HG03439 (cell line): Measurements from ENCODE around the gene PRSS23.

Experiments
- ATAC-seq: cut with Tn5 transposase; IDR thresholded peaks from one replicate; pipeline ENCODE4 v1.9.1; 2021; ENCODE audit warnings: mild to moderate bottlenecking, moderate library complexity; ENCODE audit not compliant: unreplicated experiment

Gene PRSS23

DNA sequence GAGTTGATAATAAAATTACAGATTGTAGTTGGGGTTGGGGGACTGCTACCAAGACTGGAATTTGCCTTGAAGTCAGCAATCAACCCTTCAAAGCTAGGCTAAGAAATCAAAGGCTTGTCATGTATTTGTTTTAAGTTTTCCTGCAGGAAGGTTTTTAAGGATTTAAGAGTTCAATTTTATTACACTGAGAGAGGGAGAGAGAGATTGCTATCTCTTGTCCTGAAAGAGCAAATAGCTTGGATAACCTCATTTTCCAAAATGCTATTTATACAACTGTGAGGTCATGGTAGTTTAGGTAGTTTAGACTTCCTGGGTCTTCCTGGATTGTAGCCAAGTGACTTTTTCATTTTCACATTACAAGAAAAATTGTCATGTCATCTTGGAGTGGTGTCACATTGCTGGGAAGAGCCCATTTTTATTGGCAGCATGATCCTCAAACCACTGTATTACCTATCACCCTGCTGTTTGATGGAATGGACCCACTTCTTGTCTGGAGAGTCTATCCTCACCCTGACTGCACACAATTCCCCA is 10.1 kb upstream of the PRSS23 start:
- ATAC-seq = no peak

DNA sequence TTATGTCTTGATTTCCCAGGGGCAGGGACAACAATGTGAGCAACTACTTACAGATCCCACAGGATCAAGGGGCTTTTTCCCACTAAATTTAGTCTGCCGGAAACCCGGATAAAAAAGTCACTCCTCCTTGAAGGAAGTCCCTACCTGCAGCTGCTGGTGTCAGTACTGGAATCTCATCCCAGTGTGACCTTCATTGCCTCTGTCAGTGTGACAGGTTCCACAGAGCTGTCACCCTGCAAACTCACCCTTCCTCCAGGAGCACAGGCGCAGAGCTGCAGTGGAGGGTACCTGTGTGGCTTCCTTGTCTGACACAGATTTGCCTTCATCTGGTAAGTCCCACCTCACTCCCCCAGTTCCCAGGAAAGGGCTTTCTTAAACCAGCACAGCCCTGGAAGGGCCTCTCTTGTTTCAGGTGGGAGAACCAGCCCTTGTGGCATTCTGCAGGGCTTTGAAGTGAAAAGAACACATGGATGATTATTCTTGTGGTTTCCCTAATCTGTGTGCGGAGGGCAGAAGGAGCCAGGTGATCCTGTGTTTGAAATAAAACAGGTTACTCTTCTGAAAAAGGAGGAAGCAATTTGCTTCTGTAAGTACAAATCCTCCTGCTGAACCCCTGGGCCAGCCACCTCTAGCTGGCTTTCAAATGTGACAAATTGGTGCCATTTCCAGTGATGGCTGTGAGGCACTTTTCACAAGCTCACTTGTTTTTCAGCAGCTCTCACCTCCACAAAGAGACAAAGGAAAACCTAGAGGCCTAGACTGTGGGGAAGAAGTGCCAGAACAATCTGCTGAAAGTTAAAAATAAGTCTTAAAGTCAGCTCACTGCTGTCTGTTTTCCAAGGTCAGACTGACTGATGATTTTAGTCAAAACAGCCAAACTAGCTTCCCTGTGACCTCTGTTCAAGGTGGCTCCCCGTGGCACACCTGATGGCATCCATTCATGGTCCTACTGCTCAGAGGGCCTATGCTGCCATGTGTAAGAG is 9.2 kb upstream of the PRSS23 start:
- ATAC-seq = no peak

DNA sequence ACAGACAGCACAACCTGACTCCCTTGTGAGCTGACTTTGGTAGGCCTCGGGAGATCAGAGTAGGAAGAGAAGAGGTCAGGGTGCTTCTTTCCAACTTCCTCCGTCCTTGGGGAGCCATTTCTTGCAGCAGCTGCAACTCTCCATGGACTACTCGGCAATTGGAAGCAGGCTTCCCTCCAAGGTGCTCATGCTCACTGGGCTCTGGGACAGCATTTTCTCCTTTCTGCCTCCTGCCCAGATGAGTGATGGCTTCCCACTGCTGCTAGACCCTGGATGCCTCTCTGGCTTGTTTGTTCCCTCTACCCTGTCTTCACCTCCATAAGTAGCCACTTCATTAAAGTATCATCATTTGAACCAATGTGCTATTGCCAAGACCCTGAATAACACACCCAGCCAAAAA is 8.2 kb upstream of the PRSS23 start:
- no peak for ATAC-seq

DNA sequence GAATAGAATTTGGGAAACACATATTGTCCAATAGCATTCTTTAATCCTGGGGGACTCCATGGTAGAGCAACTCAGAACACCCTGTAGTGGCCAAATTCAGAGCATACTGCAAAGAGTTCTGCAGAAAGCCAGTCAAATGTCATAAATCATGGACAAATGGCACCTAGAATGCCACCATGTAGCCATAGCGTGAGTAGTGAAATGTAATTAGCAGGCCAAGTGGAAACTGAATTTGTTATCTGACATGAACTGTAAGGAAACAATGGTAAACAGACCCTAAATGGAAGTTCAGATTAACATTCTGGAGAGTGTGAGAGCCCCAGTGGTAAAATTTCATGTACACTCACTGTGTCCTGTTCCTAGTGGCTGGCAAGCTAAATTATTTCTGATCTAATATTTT is 7.0 kb upstream of the PRSS23 start:
- ATAC-seq = no peak

DNA sequence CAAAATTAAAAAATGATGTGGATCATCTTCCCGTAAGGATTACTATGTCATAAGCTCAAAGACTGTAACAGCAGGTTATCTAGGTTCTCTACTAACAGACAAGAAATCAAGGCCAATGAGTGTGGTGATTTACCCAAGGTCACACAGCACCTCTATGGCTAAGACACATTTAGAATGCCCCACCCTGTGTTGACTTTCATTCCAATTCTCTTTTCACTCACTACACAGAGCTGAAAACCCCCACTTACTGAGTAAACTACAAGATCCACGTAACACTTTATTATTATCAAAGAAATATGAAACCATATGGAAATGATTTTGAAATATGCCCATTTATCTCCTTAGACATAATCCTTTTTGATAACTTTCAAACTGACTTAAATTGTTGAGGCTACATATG is 4.8 kb upstream of the PRSS23 start:
- no peak for ATAC-seq

DNA sequence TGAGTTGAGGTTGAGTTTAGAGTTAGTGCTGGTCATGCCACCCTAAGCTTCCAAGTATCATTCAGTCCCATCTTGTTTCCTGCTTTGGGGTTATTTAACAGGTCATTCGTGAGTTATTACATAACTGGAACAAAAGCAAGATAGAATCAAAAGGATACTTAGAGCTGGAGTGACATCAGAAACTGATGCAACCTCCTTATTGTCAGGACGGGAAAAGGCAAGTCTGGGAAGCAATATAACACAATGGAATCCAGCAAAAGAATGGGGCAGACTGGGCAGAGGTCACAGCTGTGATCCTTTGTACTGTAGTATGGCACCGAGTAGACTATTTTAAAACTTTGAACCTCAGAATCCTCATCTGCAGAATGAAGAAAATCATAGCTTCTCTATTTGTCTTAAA is 4.4 kb upstream of the PRSS23 start:
- ATAC-seq = no peak

DNA sequence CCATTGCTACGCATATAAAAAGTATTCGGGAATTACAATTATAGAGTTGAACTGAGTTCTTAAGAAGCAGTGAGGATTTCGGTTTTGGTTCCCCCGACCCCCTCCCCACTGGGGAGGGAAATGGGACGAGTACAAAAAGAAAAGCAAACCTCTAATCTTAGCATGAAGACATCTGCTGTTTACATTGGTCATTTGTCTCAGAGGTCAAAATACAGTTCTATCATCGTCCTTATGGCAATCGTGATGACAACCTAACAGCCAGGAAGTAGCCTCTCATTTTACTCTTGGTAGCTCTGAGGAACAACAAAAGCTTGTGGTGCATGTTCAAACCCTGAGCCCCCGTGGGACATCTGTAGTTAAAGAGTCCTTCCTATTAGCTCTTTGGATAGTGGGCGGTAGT is 3.2 kb upstream of the PRSS23 start:
- ATAC-seq = no peak

DNA sequence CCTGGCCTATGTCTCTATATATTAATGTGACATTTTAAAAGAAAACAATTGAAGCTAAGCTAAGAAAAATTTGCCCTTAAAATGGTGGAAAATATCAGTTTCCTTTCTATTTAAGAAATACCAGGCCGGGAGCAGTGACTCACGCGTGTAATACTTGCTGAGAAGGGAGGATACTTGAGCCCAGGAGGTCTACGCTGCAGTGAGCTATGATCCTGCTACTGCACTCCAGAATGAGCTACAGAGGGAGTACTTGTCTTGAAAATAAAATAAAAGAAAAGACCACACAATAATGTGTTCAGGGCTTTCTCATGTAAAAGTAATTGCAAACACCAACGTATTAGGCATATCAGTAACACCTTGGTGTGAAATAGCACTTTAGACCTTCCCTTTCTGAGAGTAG is 1.4 kb upstream of the PRSS23 start:
- ATAC-seq = no peak

DNA sequence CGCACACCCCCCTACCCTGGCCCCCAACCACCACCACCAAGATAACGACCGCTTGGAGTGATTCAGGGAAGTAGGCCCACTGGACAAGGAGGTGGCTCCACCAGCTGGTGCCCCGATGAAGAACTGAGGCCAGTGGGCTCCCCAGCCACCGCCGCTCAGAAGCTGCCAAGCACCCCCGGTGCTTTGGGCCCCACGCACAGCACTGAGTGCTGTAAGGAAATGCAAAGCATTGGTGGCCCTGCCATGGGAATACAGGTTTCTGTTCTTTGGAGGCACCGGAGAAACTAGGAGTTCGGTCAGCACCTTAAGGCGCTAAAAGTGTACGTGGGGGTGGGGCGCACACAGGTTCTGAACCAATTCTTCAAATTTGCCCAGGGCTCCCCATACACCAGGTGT is 664 bp upstream of the PRSS23 start:
- no peak for ATAC-seq

DNA sequence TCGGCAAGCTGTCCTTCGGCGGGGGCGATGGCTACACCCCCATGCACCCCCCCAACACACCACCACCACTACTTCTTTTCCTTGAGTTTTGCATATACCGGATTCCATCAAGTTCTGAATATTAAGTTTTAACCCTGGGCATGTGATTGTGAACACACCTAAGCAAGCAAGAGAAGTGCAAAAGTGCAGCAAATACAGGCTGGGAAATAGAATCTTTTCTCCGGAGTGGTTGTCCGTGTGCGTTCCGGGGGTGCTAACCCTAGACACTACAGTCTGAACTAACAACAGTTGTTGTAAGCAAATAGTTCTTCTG is 574 bp downstream of the PRSS23 start:
- no peak for ATAC-seq

DNA sequence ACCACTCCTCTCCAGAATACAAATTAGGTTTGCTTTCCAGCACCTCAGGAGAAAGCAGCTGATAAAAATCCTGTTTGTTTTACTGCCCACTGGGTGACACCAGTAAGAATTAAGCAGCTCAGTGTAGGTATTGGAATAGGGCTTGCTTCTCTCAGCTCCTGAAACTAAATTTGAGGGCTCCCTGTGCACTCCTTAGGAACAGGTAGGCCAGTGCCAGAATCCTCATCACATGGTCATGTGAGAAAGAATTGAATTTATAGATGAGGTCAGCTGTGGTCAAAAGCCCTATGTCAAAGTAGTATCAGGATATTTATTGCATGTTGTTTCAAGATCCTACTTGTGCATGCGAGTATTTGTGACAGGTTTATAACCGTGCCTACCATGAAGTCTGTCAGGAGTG is 1.0 kb downstream of the PRSS23 start:
- ATAC-seq = no peak

DNA sequence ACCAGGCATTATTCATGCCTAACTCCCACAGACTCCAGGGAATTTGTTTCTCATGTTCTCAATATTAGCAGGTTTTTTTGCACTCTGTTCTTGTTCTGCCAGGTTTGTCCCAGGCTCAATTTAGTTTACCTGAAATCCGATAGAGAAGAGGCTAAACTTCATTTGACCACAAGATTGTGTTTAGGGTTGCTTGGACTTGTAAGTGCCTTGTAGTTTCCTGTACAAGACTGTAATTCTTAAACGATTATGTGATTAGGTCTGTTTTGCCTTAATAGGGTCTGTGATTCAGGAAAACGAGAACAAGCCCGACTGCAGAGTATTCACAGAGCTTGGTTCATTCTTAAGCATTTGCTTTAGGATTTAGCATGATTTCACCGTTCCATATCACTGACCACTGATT is 1.8 kb downstream of the PRSS23 start:
- ATAC-seq = no peak

DNA sequence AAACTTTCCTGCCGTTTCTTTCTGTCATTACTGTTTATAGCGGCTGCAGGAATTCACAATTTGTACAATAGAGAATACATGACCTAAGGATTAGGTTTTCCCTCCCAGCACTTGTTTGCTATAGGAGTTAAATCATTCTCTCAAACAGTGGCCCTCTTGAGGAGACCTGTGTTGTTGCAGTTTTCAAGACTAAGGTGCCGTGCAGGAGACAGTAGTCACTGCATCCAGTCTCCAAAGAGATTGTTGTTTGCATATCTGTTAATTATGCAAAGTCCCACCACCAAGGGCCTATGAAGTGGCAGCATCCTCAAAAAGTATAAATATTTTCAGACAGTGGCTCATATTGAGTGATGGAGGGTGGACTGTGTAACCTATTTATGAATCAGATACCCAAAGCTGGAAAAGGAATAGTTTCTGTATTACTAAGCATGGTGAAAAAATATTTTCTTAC is 2.3 kb downstream of the PRSS23 start:
- ATAC-seq = no peak

DNA sequence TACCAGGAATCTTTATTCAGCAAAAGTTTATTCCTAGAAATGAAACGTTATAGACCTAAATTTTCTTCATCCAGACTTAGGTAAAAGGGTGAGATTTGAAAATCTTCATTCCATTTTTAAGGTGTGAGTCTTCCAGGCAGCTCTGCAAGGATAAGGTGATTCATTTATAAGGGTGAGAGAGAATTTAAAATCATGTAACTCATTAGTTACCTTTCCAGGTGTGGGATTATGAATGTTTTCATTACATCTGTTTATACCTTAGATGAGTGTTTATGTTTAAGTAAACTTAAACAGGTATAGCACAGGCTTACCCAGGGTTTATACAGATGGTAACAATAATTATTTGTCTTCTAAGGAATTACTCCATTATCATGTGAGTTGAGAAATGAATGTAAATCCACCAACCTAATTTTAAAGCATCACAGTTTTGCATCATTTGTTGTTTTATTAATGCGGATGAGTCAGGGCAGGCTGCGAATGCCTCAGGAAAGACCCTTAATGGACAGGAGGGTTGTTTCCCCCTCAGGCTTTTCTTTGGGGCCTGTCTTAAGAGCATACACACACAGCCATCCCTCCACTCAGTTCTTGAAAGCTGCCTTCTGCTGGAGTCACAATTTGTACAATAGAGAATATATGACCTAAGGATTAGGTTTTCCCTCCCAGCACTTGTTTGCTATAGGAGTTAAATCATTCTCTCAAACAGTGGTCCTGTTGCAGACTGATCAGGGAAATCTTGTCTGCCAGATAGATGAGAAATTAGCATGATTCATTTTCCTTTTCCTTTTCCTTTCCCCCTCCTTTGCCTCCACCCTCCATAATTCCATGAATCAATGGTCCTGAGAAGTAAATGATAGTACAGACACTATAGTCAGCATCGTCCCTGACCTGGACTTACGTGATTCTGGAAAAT is 3.0 kb downstream of the PRSS23 start:
- no peak for ATAC-seq

DNA sequence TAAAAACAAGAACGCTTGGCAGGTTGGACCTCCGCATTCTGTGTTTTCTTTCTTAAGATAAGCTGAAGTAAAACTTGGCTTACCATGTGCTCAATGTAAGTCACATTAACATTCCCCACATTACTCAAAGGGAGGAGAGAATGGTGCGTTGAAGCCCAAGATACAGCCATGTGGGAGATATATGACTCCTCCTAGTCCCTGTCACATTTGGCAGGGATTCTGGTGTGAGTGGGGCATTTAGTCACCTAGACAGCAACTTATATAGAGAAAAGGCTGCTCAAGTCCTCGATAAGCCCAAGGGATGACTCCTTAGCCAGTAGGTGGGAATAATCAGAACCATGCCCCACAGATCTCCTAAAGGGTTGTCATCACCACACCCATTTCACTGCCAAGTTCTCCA is 4.6 kb downstream of the PRSS23 start:
- no peak for ATAC-seq

DNA sequence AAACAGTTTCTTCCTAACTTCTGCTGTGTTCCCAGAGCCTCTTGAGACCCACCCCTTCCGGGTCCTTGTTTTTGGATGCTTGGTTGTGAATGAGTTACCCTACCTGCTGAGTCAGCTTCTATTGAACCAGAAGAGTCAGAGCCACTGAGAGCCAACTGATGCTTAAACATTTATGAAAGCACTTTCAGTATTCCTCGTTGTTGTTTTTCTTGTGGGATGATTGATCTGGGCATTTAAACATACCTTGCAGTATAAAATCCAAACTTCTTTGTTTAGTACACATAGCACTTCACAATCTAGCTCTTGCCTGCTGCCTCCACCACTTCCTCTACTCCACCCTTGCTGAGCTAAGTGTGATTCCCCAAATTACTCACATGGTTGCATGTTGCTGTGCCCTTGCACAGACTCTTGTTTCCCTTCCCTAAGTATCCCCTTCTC is 5.5 kb downstream of the PRSS23 start:
- ATAC-seq = no peak

DNA sequence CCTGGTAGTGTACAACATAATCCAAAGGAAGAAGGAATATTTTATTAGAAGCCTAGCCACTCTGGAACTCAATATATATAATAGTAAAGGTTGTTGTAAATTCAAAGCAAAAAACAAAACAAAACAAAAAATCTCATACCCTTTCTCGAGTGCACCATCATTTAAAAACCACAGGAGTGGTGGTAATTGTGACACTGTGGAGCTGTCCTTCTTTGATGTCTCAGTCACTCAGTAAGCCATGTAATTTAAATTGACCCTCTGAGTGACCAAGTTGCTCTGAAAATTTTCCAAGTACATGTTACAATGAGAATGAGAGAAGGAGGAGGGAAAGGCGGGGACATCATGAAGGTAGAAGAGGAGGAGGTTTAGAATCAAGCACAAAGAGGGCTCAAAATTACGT is 6.6 kb downstream of the PRSS23 start:
- ATAC-seq = no peak

DNA sequence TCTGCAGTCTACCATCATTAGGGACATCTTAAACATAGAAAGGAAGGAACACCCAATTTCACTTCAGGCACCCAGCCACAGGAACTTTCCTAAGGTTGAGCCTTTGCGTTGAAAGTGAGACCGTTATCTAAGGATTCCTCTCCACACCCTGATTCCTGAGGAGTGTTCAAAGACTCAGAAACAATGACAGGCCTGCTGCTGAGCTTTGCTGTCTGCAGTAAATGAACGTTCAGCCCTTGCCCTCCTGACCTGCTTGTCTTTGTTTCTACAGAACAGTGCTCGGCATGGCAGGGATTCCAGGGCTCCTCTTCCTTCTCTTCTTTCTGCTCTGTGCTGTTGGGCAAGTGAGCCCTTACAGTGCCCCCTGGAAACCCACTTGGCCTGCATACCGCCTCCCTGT is 7.0 kb downstream of the PRSS23 start:
- no peak for ATAC-seq

DNA sequence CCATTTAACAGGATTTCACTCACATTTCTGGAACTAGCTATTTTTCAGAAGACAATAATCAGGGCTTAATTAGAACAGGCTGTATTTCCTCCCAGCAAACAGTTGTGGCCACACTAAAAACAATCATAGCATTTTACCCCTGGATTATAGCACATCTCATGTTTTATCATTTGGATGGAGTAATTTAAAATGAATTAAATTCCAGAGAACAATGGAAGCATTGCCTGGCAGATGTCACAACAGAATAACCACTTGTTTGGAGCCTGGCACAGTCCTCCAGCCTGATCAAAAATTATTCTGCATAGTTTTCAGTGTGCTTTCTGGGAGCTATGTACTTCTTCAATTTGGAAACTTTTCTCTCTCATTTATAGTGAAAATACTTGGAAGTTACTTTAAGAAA is 9.2 kb downstream of the PRSS23 start:
- ATAC-seq = no peak

DNA sequence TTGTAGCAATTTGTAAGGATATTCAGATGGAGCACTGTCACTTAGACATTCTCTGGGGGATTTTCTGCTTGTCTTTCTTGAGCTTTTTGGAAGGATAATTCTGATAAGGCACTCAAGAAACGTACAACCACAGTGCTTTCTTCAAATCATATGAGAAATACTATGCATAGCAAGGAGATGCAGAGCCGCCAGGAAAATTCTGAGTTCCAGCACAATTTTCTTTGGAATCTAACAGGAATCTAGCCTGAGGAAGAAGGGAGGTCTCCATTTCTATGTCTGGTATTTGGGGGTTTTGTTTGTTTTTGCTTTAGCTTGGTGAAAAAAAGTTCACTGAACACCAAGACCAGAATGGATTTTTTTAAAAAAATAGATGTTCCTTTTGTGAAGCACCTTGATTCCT is 9.9 kb downstream of the PRSS23 start:
- ATAC-seq = no peak

DNA sequence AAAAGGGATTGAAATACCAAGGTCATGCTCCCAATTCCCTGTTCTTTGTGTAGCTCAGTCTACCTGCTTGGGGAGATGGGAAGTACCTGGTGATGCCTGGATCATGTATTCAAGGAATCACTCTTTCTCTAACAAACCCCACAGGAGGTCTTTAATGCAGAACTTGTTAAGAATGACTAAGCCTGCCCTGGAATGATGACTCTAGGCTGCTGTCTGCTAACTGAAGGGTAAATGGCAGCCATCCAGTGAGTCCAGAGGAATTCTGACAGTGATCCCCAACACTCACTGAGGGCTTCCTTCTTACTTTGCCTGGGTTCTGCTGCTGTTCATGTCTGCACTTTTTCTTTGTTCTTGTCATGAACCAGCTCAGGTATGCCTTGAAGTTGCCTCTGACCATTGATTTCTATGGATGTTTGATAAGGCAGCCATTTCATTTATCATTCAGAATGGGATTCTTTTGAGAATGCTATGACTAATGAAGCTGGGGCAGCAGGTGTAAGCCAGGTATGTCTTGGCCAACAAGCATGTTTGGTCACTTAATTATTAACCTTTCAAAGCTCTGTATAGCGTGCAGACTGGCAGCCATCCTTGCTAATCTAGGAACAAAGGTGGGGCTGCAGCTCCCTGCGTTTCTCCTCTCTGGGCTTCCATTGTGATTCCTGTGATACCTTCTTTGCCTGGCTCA is 11.4 kb downstream of the PRSS23 start:
- no peak for ATAC-seq
